PC-9 (cell line): ENCODE measurements around the gene LAMTOR4. TPM values are rescaled to one million over a fixed set of nuclear protein-coding genes. Genes with fewer than 3 reads are reported as not detected.

Source experiments
- Bru-seq: library from RNA; stranded (reverse); fragments of 400-500 nt; gene quantifications from one replicate; lab custom pipeline; 2021; lab: Mats Ljungman, UMichigan
- BruChase-seq, 2 experiments: library from RNA; stranded (reverse); fragments of 400-500 nt; gene quantifications; one replicate each; lab custom pipeline; 2021; lab: Mats Ljungman, UMichigan
- BruUV-seq: library from RNA; stranded (reverse); fragments of 400-500 nt; replicated peaks from 2 replicates; lab custom pipeline; 2021; lab: Mats Ljungman, UMichigan
- CTCF ChIA-PET: fragments of 300-600 bp; sonication (Branson Sonifier 250); formaldehyde crosslinking; loops from one replicate; lab custom pipeline; 2022; ENCODE audit warnings: antibody characterized with exemption; lab: Charles Lee
- POLR2A ChIA-PET: fragments of 300-600 bp; sonication (Branson Sonifier 250); formaldehyde crosslinking; loops from one replicate; lab custom pipeline; 2022; ENCODE audit warnings: antibody characterized with exemption; ENCODE audit not compliant: unreplicated experiment; lab: Charles Lee
- DNase-seq, 2 experiments: peaks; one replicate each; pipeline versions ENCODE4 v3.0.0 to v3.0.0-alpha.2; 2015 to 2022; ENCODE audit warnings: mixed read lengths in 1 of 2
- H2AFZ ChIP-seq: fragments of 200-600 bp; sonication (generic); 2 replicates; pipeline ENCODE4 v1.8.1; 2017; ENCODE audit warnings: antibody characterized with exemption
- H3F3A ChIP-seq: fragments of 200-600 bp; sonication (generic); 2 replicates; pipeline ENCODE4 v1.8.1; 2017; ENCODE audit warnings: antibody characterized with exemption, mild to moderate bottlenecking, low read depth; ENCODE audit not compliant: insufficient read depth
- H3K27ac ChIP-seq: fragments of 200-600 bp; sonication (generic); 2 replicates; pipeline ENCODE4 v1.6.1; 2016; ENCODE audit warnings: mixed run types
- H3K27me3 ChIP-seq: fragments of 200-600 bp; sonication (generic); 2 replicates; pipeline ENCODE4 v1.6.1; 2016; ENCODE audit warnings: low read depth, mixed run types; ENCODE audit not compliant: insufficient read depth
- H3K36me3 ChIP-seq: fragments of 200-600 bp; sonication (generic); 2 replicates; pipeline ENCODE4 v1.6.1; 2016; ENCODE audit warnings: low read depth, mixed run types
- H3K4me1 ChIP-seq: fragments of 200-600 bp; sonication (generic); replicated peaks from 2 replicates; pipeline ENCODE4 v1.6.1; 2016; ENCODE audit warnings: mixed run types; ENCODE audit not compliant: insufficient read depth
- H3K4me2 ChIP-seq: fragments of 200-600 bp; sonication (generic); 2 replicates; pipeline ENCODE4 v1.6.1; 2017; ENCODE audit warnings: mixed run types
- H3K4me3 ChIP-seq: fragments of 200-600 bp; sonication (generic); 2 replicates; pipeline ENCODE4 v1.6.1; 2016; ENCODE audit warnings: mixed run types
- H3K79me2 ChIP-seq: fragments of 200-600 bp; sonication (generic); 2 replicates; pipeline ENCODE4 v1.6.1; 2017; ENCODE audit warnings: low read depth, mixed run types
- H3K9me2 ChIP-seq: fragments of 200-600 bp; sonication (generic); 2 replicates; pipeline ENCODE4 v1.8.1; 2017; ENCODE audit warnings: mild to moderate bottlenecking; ENCODE audit not compliant: insufficient read depth
- H3K9me3 ChIP-seq: fragments of 200-600 bp; sonication (generic); 2 replicates; pipeline ENCODE4 v1.8.1; 2016; ENCODE audit warnings: low read depth; ENCODE audit not compliant: insufficient read depth
- H4K20me1 ChIP-seq: fragments of 200-600 bp; sonication (generic); 2 replicates; pipeline ENCODE4 v1.8.1; 2017; ENCODE audit not compliant: insufficient read depth
- EZH2 ChIP-seq: fragments of 200-600 bp; sonication (generic); IDR thresholded peaks from 2 replicates; pipeline ENCODE4 v1.8.0; 2017; ENCODE audit warnings: antibody characterized with exemption, low read depth
- intact Hi-C: fragments of 100-400 bp; cut with micrococcal nuclease; formaldehyde crosslinking; loops from one replicate; pipeline ENCODE4 v1.10.0; 2022; ENCODE audit not compliant: unreplicated experiment
- long read RNA-seq: library from polyadenylated mRNA; stranded (forward); transcript quantifications from one replicate; pipeline ENCODE4 v2.0.0, GENCODE V29; 2022
- total RNA-seq: library from RNA; stranded (reverse); gene quantifications from 2 replicates; pipeline ENCODE4 v1.2.3, GENCODE V29; 2021
- TF ChIP-seq, protein P1 (sequence below): fragments of 200-600 bp; sonication (generic); conservative IDR thresholded peaks from 2 replicates; pipeline ENCODE4 v1.6.1; 2017; ENCODE audit warnings: mixed run types, antibody characterized with exemption, mild to moderate bottlenecking, moderate library complexity

The LAMTOR4 gene
- 160 and 285 TPM in 2 replicates for total RNA-seq
- percentile 78 among the genes with signal in this experiment for Bru-seq, nascent RNA
- percentile 84 among the genes with signal in this experiment for BruChase-seq, experiment 1, labeled RNA remaining after a 2-hour chase
- BruChase-seq, experiment 2, labeled RNA remaining after a 6-hour chase, result percentile 77 among the genes with signal in this experiment
- long read RNA-seq, transcript LAMTOR4-201 (4 exons, 605 nt), result major isoform, 179 of 308 reads
- long read RNA-seq, transcript LAMTOR4-204 (3 exons, 371 nt), result minor isoform, 30 of 308 reads
- long read RNA-seq, transcript LAMTOR4-208 (4 exons, 564 nt), result minor isoform, 8 of 308 reads
- long read RNA-seq, transcript LAMTOR4-205 (4 exons, 621 nt), result minor isoform, 37 of 308 reads
- long read RNA-seq, partial matches to known transcripts, result 7 of 308 reads
- long read RNA-seq, other reads (novel, unspliced or antisense), result 35 of 308 reads

DNA sequence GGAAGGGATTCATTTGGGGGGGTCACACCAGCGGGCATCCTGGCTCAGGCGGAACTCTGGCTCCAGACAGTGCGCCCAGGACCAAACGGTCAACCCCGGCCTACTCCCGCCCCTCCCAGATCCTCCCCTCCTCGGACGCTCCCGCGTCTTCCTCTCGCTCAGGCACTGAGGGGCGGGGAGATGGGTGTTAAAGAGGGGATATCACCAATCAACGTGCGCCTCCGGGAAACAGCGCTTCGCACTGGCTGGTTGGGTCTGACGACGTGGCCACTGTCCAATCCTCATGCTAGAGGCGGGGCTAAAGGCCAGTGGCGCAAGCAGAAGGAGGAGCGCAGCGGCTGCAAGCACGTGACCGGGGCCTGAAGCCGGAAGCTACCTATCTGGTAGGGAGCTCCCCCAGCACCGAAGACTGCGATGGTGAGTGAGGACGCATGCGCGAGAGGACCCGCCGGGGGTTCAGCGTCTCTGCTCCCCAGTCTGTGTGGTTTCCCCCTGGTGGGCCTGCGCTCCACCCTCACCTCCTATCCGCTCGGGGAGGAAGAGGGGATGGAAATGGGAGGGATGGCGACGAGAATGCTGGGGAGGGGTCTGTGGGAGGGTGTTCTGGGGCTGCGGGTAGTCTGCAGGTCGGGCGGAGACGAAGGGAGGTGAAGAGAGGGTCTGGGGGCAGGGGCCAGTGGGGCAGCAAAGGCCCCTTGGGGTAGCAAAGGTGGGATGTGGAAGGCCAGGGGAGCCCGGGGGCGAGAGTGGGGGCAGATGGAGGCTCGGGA is at the start of gene LAMTOR4:
TSS of gene LAMTOR4 (plus strand) at position 360 of the 770 bp plus-strand sequence. CDS start at position 415, 55 bp downstream.
- Histone ChIP-seq H2AFZ (peak within 1 kb of the TSS; percentile 98), H3K27me3 (no peaks in the 10 kb centered on the region), H3K9me3 (no peaks in the 10 kb centered on the region), H3K4me1 (peaks cover 35% of the 10 kb centered on the region), H3K4me3 (peak within 1 kb of the TSS; percentile 97), H4K20me1 (peaks cover 1% of the 10 kb centered on the region; the same call in 1 of the 2 replicates), H3K9me2 (no peaks in the 10 kb centered on the region), H3K27ac (no peak within 1 kb of the TSS), H3K36me3 (no peaks in the 10 kb centered on the region; the same call in 1 of the 2 replicates), H3F3A (peaks cover 47% of the 10 kb centered on the region), H3K79me2 (peaks cover 24% of the 10 kb centered on the region), H3K4me2 (peak within 1 kb of the TSS; percentile 100)
- BruUV-seq, result no TSS peak
- ChIA-PET POLR2A (interaction anchor here (0.6 to 1.0 kb wide), 11 partner anchors 11 to 1285 kb away, joined by 3 to 21 read pairs (median 5); partner anchors contain the start of genes GPC2 and ZKSCAN1), CTCF (interaction anchor here (0.5 kb wide), 2 partner anchors 678 to 995 kb away, joined by 6 to 7 read pairs; no protein-coding TSS in a partner anchor)
- intact Hi-C loops, result no loop called here
- peak; percentile 95 to 99 for DNase-seq
- TF ChIP-seq, protein P1, sequence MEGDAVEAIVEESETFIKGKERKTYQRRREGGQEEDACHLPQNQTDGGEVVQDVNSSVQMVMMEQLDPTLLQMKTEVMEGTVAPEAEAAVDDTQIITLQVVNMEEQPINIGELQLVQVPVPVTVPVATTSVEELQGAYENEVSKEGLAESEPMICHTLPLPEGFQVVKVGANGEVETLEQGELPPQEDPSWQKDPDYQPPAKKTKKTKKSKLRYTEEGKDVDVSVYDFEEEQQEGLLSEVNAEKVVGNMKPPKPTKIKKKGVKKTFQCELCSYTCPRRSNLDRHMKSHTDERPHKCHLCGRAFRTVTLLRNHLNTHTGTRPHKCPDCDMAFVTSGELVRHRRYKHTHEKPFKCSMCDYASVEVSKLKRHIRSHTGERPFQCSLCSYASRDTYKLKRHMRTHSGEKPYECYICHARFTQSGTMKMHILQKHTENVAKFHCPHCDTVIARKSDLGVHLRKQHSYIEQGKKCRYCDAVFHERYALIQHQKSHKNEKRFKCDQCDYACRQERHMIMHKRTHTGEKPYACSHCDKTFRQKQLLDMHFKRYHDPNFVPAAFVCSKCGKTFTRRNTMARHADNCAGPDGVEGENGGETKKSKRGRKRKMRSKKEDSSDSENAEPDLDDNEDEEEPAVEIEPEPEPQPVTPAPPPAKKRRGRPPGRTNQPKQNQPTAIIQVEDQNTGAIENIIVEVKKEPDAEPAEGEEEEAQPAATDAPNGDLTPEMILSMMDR, result no peak
- no peak for TF ChIP-seq EZH2

DNA sequence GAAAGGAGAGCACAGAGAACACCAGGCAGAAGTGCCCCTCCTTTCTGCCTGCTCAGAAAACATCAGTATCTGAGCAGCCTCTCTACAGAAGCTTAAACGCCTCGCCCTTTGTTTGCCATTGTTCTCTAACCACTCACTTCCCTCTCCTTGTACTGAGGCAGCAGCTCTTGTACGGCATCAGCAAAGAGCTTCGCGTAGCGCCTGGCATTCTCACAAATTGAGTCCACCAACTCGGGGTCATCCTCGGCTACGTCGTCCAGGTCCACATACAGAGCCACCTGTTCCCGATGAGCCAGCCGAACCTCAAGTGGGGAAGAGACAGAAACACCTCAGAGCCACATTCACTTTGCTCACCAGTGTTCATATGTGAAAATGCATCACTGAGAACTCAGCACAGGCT is 49.3 kb upstream of the LAMTOR4 start:
- H3K9me2 ChIP-seq, result no peaks in the 10 kb centered on the region
- no peak for DNase-seq
- H3K79me2 ChIP-seq, result peaks cover 48% of the 10 kb centered on the region
- no TSS peak for BruUV-seq
- peaks cover 43% of the 10 kb centered on the region for H3K36me3 ChIP-seq
- ChIA-PET POLR2A (no interaction called here), CTCF (interaction anchor here (0.6 kb wide), 1 partner anchor 218 kb away, joined by 3 read pairs; no protein-coding TSS in a partner anchor)
- no peak for TF ChIP-seq EZH2
- TF ChIP-seq, protein P1, result no peak
- H3K4me2 ChIP-seq, result peak overlapping the region; percentile 94
- H3K27me3 ChIP-seq, result no peaks in the 10 kb centered on the region
- no peaks in the 10 kb centered on the region for H3K9me3 ChIP-seq
- intact Hi-C loops, result no loop called here
- H4K20me1 ChIP-seq, result peaks cover 15% of the 10 kb centered on the region; the same call in 1 of the 2 replicates
- peak overlapping the region; percentile 99 for H3K4me3 ChIP-seq
- H2AFZ ChIP-seq, result no peak overlapping the region
- H3F3A ChIP-seq, result peaks cover 70% of the 10 kb centered on the region
- peaks cover 19% of the 10 kb centered on the region for H3K4me1 ChIP-seq
- no peak overlapping the region for H3K27ac ChIP-seq
